Measurements from ENCODE around the gene STMN3.

GRCh38 chr20:63652192-63652980, 838 bp downstream of the STMN3 start:
- no peak for TF ChIP-seq POLR2A (IDR thresholded peaks at IDR 0.05)
- TF ChIP-seq CTCF (IDR thresholded peaks at IDR 0.05): no peak
- no peak for TF ChIP-seq POLR2AphosphoS5 (IDR thresholded peaks at IDR 0.05)
